GM19438 (cell line): ENCODE data around the gene ETV3.

Experiments
- ATAC-seq: cut with Tn5 transposase; IDR thresholded peaks from one replicate; pipeline ENCODE4 v1.9.1; 2021; ENCODE audit warnings: low read depth; ENCODE audit not compliant: unreplicated experiment

ETV3 gene

DNA sequence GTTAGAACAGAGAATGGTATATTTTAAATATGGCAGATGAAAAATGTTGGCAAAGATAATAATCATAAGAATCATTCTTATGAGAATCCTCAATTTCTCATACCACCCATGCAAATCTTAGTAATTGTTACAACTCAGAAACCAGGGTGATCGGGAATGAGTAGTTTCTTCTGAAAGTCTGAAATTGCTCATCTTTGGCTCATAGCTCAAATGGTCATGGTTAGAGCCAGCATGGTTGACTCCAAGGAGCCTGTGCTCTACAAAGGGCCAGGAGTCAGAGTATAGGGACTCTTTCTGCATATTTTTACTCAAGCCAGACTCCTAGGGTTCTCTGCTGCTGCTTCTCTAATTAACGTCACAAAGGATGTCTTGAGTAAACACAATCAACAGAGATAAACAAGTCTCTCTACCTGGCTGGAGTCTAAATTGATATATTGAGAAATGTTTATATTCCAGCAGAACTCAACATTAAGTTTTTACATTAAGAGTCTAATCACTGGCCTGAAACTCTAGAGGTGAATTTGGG lies 1.9 kb upstream of the ETV3 start:
- ATAC-seq: no peak

GRCh38 chr1:157139052-157139715 lies 989 bp upstream of the ETV3 start:
- ATAC-seq: no peak

DNA sequence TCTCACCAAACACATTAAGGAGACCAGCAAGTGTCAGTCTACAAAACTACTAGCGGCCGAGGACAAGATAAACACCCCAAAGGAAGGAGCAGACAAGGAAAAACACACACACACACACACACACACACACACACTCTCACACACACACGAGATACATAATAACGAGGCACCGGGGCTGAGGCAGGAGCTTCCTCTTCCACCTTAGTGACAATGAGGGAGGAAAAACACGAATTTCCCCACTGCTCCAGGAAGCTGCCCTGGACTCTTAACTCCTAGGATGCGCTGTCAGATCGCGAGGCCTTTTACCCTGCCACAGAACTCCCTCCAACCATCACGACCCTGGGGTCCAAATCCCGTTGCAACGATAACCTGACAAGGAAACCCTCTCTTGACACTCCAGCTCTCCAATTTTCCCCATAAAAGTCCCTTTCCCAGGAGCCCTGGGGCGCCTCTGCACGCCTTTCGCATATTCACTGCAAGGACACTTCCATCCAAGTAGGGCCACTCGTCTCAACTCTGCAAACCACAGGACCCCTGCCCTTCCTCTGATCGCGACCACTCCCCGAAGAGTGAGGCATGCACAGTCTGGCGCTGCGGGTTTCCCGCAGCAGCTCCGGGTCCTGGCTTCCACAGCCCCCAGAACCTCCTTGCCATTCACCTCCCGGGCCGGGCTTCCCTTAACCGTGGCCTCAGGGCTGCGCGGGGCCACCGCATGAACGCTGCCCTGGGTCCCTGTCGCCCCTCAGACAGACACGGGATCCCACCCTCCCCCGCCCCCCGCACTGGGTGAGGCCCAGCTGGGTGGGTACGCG lies 581 bp downstream of the ETV3 start:
- peak; percentile 20 for ATAC-seq

DNA sequence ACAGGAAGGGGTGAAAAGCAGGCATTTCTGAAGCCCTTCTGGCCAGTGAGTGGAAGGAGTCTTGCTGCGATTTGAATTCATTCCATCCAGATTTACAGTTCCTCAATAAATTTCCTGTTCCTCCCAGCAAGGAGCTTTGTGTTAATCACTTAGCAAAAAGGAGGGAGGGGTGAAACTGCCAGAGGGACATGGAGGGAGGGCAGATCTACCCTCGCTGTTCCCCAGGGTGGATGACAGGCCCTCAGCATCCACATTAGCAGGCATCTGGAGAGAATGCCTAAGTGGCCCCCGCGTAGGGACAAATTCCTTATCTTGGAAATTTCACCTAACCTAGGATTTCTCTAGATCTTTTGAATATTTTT lies 1.2 kb downstream of the ETV3 start:
- no peak for ATAC-seq

DNA sequence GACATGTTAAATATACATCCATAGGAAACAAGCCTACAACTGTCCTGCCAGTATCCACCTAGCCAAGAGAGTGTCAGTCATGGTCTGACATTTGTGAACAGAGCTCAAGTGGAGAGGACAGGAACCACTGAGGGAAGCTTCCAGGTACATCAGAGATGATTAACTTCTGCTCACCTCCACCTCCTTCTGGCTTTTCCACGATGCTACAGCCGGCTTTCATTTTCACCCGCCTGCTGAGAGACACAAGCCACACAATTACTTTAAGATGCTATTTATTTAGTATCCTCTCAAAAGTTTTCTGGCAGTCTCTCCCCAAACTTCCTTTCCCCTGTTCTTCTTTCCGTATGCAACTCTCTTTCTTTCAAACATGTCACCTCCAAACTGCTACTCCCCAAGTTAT lies 2.1 kb downstream of the ETV3 start:
- no peak for ATAC-seq

GRCh38 chr1:157135646-157136045 lies 2.5 kb downstream of the ETV3 start:
- no peak for ATAC-seq

GRCh38 chr1:157135070-157135469 lies 3.1 kb downstream of the ETV3 start:
- no peak for ATAC-seq

DNA sequence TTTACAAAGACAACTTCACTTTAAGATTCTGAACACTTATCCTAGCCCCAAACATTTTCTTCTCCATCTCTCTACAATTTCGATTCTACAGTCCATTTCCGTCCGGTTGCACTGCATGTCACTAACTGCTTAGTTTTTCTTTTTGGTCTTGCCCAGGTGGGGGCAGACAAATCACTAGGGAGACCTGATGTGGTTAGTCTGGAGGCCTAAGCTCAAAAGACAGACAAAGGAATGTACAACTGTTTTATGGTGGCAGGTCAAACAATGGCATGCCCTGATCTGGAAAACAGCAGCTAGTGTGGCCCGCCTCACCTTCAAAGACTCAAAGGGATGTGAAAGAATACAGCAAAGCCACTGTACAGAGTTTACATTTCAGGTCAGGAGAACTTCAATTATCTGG lies 3.8 kb downstream of the ETV3 start:
- ATAC-seq: no peak

GRCh38 chr1:157133426-157133825 lies 4.8 kb downstream of the ETV3 start:
- no peak for ATAC-seq

GRCh38 chr1:157132616-157133167 lies 5.5 kb downstream of the ETV3 start:
- ATAC-seq: no peak

DNA sequence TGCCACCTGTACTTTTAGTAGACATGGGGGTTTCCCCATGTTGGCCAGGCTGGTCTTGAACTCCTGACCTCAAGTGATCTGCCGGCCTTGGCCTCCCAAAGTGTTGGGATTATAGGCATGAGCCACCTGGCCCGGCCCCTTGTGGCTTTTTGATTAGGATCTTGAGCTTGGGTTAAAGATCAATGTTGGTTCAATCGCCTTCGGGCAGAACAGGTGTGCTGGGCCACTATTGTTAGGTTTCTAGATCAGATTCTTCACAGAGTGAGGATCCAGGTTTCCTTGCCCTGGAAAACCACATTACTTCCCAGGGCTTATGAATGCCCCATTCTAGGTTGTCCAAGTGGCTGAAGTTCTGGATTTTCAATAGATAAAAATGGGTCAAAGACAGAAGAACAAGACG lies 6.1 kb downstream of the ETV3 start:
- no peak for ATAC-seq

- no peak for ATAC-seq
These were observed 6.9 kb downstream of the ETV3 start for GRCh38 chr1:157131281-157131680.

DNA sequence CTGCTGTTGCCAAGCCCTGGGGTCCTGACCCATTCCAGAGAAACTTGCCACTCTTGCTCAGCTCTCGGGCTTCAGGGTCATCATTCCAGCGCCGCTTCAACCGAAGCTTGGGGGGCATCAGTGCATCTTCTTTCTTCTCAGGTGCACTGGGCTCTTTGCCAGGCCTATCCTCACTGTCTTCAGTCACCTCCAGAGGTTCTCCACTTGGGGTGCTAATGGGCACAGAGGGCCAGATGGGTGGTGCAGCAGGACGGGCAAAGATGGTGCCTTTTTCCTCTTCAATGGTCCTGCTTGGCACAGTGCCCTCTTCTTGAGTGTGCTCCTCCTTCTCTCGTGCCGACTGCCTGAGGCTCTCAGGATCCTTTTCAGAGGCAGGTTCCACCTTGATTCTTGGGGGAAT lies 13.3 kb downstream of the ETV3 start:
- ATAC-seq: no peak

DNA sequence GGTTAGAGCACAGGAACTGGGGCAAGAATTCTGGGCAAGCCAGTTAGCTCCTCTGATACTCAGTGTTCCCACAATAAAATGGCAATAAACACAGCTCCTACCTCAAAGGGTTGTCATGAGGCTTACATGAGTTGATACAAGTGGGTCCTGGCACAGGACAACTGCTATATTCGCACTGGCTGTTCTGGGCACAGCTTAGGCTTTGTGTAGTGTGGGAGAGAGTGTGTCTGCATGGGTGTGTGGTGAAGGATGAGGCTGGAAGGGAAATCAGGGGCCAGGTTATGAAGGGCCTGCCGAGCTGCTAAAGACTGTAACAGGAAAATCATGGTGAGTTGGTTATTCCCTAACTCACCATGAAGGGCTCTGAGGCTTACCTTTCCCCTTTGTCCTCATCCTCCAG lies 18.7 kb downstream of the ETV3 start:
- no peak for ATAC-seq

GRCh38 chr1:157119008-157119407 lies 19.2 kb downstream of the ETV3 start:
- no peak for ATAC-seq

- ATAC-seq: no peak
These were observed 20.6 kb downstream of the ETV3 start for GRCh38 chr1:157117527-157118057.

- no peak for ATAC-seq
These were observed 21.5 kb downstream of the ETV3 start for GRCh38 chr1:157116737-157117103.

DNA sequence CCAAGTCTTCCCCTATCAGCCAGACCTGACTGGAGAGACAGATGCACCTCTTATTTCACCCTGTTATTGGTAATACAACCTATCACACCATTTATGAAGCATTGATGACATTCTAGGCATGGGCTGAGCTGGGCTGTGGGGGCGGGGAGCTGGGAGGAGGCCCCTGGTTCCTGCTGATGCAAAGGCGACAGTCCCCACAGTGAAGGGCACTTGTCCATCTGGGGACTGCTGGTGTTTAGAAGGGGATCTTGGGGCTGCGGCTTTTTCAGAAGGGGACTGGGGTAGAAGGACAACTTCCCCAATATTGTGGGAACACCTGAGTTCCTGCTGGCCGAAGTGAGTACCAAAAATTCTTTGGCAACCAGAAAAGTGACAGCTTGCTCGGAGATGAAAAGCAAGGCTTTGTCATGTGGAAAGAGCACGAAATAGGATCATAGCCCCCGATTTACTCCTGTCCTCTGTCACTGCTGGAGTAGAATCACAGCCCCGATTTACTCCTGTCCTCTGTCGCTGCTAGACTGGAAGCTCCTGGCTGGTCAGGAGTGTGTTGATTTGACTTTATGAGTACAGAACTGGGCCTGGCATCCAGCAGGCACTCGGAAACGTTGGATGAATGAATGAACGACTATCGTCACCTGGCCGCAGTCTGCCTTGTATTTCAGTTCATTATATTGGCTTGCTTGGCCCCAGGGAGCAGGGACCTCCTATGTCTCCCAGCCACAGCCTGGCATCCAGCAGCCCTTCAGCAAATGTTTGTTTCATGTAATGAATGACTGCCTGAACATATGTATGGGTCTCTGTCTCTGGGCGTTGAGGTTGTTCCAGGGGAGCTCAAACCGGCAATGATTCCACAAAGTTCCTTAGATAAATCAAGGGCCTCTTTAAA lies 22.1 kb downstream of the ETV3 start:
- no peak for ATAC-seq

DNA sequence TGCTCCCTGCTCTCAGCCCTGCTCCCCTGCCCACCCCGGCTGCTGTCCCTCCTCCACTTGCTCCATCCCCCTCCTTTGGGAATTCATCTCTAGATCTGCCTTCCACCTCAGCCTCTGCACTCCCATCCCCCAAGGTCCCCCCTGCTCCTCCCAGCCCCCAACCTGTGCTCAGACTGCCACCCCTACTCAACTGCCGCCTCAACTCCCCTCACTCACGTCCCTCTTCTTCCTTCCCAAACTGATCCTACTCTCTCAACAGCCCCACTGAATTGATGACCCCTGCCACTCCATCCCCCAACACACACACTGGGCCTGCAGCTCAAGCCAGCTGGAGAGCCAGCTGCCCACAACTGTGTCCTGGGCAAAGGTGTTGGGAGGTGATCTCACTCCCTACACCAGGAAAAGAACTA lies 22.8 kb downstream of the ETV3 start:
- ATAC-seq: no peak
